Left ventricle myocardium superior (tissue), 1 donor: ENCODE data around the gene FKBP1A. TPM values are rescaled to one million over a fixed set of nuclear protein-coding genes. Genes with fewer than 3 reads are reported as not detected.
"Not testable (repeated sequence)": the region's sequence is repeated elsewhere in the genome, so short reads cannot be mapped to it uniquely, and the experiment has no call there.

Experiments
- ATAC-seq: fragments of 200-7000 bp; cut with Tn5 transposase; one replicate; pipeline ENCODE4 v1.9.1; 2020; ENCODE audit warnings: mild to moderate bottlenecking, moderate library complexity
- DNase-seq: peaks from one replicate; pipeline ENCODE4 v3.0.0-alpha.2; 2020
- intact Hi-C: fragments of 100-400 bp; cut with micrococcal nuclease; formaldehyde crosslinking; loops from one replicate; pipeline ENCODE4 v1.11.0; 2022
- total RNA-seq: library from RNA; stranded (reverse); fragmentation: NEBNext Ultra II Directional; extraction: Animal tissue kit (Norgen Biotek cat#: 25700); gene quantifications from one replicate; pipeline ENCODE4 v1.2.1, GENCODE V29; 2021
- donor health status: DM: no; HTN: yes; CAD: no; lungs with severe emphysema.

The FKBP1A gene
- total RNA-seq, 1 donor from 2014 or later: 135 TPM

- intact Hi-C loops: no loop called here
- ATAC-seq (no peak), DNase-seq (no peak)
Observed at GRCh38 chr20:1373036-1373435, 19.8 kb downstream of the FKBP1A start.

DNA sequence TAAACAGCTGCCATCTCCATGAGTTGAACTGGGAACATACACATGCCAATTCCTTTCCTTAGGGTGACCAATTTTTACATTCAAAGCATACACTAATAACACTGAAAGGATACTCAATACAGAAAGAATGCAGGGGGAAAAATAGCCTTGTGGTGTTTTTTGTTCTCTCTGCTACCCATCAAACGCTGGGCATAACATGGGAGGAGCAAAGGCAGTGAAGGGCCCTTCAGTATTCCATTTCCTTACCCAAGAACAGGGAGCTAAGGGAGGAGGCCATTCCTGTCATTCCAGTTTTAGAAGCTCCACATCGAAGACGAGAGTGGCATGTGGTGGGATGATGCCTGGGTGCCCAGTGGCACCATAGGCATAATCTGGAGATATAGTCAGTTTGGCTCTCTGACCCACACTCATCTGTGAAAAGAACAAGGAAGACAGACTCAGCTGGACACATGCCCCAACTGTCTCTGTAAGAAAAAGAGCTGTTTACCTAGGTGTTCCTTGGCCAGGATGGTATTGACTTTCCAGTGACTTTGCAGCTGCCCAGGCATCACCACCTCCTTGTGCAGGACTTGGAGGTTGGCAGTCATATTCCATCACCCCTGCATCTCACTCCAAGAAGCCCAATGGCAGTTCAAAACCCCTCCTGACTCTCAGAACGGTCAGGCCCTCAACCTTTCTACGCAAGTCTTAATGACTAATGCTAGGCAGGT lies 20.9 kb downstream of the FKBP1A start:
- ATAC-seq (no peak), DNase-seq (no peak)
- intact Hi-C loops: no loop called here

- intact Hi-C loops: no loop called here
- DNase-seq (no peak), ATAC-seq (peak; percentile 64)
Observed at GRCh38 chr20:1371202-1371782, 21.6 kb downstream of the FKBP1A start.

DNA sequence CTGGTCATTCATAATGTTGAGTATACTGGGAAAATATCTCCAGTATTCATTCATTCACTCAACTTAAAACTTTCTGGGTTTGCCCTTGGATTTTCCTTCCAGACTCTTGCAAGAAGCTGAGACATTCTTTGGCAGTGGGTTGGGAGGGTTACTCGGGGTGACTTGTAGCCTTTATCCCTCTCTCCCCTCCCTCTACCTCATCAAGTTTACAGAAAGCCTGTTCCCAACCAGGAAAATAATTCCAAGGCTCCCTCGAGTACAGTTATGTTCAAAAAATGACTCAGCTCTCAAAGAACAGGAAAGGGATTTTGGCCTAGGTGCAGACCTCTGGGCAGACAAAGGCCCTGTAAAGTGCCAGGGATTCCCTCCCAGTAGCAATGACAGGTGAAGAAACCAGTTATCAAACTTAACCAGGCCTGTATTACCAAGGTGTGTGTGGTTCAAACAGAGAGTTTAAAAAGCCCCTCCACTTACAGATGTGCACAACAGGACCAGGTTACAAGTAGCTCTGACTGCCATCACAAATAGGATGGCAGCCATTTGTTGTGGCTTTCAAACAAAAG lies 22.2 kb downstream of the FKBP1A start:
- intact Hi-C loops: no loop called here
- ATAC-seq: peak; percentile 75
- no peak for DNase-seq

GRCh38 chr20:1369970-1370369 lies 22.9 kb downstream of the FKBP1A start:
- DNase-seq (no peak), ATAC-seq (no peak)
- intact Hi-C loops: no loop called here

DNA sequence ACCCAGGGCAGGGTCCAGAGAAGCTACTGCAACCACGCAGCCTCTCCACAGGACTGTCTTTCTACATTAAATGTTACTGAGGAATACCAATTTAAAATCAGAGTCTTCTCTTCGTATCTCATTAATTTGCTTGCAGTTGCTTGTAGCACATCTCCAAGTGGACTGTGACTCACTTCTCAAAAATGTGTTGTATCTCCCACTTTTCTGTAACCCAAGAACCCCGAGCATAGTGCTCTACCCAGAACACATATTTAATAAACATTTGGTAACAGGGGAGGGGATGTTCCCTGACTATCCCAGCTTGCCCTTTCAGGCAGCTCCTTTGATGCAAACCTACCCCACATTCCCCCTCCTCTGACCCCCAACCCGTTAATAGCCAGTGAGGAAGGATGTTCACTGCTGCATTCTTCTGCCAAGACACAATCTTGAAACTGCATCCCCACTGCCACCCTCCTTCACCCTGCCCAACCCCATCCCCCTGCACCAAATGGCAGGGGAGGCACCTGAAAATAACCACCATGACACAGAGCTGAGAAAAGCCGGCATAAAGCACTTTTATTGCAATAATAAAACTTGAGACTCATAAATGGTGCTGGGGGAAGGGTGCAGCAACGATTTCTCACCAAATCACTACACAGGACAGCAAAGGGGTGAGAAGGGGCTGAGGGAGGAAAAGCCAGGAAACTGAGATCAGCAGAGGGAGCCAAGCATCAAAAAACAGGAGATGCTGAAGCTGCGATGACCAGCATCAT lies 24.2 kb downstream of the FKBP1A start:
- DNase-seq: no peak
- intact Hi-C loops: no loop called here
- no peak for ATAC-seq

GRCh38 chr20:1367479-1367878 lies 25.4 kb downstream of the FKBP1A start:
- no peak for ATAC-seq
- DNase-seq: no peak
- intact Hi-C loops: no loop called here

GRCh38 chr20:1364106-1364505 lies 28.7 kb downstream of the FKBP1A start:
- ATAC-seq: no peak
- intact Hi-C loops: no loop called here
- DNase-seq: no peak

GRCh38 chr20:1363522-1363921 lies 29.3 kb downstream of the FKBP1A start:
- intact Hi-C loops: no loop called here
- DNase-seq: no peak
- ATAC-seq: no peak

DNA sequence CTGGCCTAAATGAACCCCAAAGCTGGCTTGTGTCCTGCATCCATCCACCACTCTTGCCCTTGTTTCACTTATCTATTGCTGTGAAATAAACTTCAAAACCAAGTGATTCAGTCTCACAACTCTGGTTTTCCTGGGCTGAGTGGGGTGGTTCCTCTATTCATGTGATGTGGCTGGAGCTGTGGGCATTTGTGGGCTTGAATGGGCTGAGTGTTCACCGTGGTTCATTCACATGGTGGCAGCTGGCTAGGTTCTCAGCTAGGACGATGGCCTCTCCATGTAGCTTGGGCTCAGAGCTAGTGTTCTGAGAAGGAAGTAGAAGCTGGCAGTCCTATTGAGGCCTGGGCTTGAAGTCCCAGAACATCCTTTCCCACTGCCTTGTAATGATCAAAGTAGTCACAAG lies 30.4 kb downstream of the FKBP1A start:
- DNase-seq: no peak
- ATAC-seq: no peak
- intact Hi-C loops: no loop called here

GRCh38 chr20:1360094-1360846 lies 32.6 kb downstream of the FKBP1A start:
- no peak for ATAC-seq
- DNase-seq: no peak
- intact Hi-C loops: no loop called here

DNA sequence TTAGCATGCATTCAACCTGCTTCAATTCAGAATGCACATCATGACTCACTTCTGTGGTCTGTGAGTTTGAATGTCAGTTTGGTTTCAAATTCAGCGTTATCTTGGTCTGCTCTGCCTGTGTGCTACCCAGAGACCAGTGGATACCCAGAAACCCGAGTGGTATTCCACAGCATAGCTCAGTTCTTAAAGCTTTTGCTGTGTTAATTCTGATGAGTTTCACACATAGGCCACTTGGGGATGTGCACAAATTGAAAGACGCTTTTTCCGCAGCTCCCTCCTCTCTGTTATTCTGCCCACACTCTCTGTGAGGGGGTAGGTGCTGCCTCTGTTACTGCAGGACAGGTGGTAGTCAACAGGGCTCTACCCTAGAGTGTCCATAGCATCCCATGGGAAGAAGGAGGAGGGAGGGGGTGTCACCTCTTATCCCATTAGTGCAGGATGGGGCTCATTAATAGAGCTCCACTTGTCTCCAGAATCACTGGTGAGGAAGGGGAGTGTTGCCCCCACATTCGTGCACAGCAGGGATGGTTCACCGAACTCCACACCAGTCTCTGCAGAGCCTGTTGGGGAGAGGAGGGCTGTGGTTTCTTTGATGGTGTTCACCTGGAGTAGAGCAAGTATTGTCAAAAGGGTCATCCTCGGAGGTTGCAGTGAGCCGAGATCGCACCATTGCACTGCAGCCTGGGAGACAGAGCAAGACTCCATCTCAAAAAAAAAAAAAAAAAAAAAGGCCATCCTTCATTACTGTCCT lies 34.8 kb downstream of the FKBP1A start:
- intact Hi-C loops: no loop called here
- DNase-seq: no peak
- ATAC-seq: no peak

DNA sequence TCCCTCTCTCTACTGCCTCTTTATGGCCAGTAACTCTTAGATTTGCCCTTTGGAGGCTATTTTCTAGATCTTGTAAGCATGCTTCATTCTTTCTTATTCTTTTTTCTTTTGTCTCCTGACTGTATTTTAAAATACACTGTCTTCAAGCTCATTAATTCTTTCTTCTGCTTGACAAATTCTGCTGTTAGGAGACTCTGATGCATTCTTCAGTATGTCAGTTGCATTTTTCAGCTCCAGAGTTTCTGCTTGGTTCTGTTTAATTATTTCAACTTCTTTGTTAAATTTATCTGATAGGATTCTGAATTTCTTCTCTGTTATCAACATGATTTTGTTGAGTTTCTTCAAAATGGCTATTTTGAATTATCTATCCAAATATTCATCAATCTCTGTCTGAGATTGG lies 38.9 kb downstream of the FKBP1A start:
- no peak for ATAC-seq
- intact Hi-C loops: no loop called here
- DNase-seq: no peak

DNA sequence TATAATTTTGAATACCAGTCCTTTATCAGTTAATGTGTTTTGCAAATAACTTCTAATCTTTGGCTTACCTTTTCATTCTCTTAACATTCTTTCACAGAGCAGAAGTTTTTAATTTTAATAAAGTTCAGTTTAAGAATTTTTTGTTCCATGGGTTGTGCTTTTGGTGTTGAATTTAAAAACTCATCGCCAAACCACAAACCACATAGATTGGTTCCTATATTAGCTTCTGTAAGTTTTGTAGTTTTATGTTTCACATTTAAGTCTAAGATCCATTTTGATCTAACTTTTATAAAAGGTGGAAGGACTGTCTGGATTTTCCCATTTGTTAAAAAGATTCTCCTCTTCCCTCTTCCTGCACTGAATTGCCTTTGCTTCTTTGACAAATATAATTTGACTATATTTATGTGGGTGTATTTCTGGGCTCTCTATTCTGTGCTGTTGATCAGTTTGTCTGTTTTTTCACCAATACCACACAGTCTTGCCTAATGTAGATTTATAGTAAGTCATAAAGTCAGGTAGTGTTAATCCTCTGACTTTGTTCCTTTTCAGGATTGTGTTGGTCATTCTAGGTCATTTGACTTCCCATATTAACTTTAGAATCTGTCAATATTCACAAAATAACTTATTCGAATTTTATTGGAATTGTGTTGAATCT lies 46.4 kb downstream of the FKBP1A start:
- no peak for ATAC-seq
- intact Hi-C loops: no loop called here
- no peak for DNase-seq

DNA sequence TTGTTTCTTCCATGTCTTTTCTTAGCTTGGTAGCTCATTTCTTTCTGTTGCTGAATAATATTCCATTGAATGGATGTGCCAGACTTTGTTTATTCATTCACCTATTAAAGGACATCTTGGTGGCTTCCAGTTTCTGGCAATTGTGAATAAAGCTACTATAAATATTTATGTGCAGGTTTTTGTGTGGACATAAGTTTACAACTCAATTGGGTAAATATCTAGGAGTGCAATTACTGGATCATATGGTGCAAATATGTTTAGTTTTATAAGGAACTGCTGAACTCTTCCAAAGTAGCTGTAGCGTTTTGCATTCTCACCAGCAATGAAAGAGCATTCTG lies 47.1 kb downstream of the FKBP1A start:
- intact Hi-C loops: no loop called here
- ATAC-seq (no peak), DNase-seq (no peak)

DNA sequence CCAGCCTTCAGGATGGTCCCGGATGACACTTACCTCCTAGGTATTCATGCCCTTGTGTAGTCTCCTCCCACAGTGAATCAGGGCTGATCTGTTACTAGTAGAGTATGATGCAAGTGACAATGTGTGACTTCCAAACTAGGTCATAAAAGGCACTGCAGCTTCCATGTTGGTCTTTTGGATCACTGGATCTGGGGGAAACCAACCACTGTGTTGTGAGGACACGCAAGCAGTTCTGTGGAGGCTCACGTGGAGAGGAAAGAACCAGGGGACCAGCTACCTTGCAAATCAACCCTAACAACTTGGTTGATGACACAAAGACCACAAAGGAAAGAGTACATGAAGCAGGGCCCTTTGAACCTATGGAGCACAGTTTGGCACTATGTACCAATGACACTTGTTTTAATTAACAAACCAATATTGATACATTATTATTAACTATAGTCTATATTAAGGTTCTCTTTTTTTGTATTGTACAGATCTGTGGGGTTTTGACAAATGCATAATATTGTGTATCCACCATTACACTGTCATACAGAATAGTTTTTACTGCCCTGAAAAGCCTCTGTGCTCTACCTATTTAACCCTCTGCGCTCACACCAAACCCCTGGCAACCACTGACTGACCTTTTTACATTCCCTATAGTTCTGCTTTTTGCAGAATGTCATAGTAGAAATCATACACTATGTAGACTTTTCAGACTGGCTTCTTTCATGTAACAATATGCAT lies 47.7 kb downstream of the FKBP1A start:
- ATAC-seq: no peak
- no peak for DNase-seq
- intact Hi-C loops: no loop called here

DNA sequence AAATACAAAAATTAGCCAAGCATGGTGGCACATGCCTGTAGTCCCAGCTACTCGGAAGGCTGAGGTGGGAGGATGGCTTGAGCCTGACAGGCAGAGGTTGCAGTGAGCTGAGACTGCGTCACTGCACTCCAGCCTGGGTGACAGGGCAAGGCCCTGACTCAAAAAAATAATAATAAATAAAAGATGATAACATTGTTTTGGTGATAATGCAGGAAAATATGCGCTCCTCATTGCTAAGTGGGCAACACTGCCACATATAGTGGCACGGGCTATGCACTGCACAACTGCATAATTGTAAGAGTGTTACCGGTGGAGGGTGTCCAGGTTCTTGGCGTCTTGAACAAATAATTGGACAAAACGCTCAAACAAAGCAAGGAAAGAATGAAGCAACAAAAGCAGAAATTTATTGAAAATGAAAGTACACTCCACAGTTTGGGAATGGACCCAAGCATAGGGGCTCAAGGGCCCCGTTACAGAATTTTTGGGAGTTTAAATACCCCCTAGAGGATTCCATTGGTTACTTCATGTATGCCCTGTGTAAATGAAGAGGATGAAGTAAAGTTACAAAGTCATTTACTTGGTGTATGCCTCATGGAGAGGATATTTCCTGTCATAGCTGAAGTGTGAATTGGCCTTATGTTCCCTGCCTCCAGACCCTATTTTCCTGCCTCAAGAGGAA lies 49.3 kb downstream of the FKBP1A start:
- DNase-seq, intact Hi-C loops, ATAC-seq: not testable (repeated sequence)
